NB4 (cell line): ENCODE measurements around the gene RGS1.

Experiments
- MYC ChIP-seq: IDR thresholded peaks from 2 replicates; pipeline ENCODE4 v1.6.1; 2011; ENCODE audit warnings: low read depth, low read length
- POLR2A ChIP-seq: IDR thresholded peaks from 2 replicates; pipeline ENCODE4 v1.6.1; 2011; ENCODE audit warnings: mild to moderate bottlenecking; ENCODE audit not compliant: insufficient read length; ENCODE audit errors: extremely low read depth
- TF ChIP-seq, protein P1 (sequence below): IDR thresholded peaks from one replicate; pipeline ENCODE4 v1.5.1; 2012; ENCODE audit warnings: low read depth, low read length

DNA sequence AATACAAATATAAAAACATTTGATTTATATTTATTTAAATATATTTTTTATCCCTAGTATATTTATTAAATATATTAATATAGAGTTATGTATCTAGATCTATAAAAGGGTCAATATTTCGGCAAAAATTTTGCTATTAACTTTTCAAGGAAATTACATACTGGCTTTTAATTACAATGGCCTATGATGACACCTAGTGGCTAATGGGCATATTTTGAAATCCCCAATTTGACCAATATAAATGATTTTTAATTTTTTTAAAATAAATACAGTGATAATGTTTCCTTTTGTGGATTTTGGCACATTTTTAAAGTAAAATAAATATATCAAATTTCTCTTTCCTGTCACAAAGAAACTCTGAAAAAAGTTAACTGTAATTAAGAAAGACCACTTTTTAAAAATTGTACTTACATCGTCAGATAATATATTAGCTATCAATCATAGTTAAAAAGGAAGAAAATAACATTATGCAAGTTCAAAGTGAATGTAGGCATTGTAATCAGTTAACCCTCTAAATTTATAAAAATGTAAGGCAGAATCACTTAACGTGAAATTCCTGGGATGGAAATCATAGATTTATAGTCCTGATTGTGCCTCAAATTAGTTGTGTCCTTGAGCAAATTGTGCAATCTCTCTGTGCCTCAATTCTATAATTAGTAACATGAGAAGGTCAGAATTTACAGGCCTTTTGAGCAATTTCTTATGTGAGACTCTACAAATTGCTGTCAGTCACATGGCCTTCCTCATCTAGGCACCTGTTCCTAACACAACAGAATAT lies 34.7 kb downstream of the RGS1 start:
- TF ChIP-seq, protein P1, sequence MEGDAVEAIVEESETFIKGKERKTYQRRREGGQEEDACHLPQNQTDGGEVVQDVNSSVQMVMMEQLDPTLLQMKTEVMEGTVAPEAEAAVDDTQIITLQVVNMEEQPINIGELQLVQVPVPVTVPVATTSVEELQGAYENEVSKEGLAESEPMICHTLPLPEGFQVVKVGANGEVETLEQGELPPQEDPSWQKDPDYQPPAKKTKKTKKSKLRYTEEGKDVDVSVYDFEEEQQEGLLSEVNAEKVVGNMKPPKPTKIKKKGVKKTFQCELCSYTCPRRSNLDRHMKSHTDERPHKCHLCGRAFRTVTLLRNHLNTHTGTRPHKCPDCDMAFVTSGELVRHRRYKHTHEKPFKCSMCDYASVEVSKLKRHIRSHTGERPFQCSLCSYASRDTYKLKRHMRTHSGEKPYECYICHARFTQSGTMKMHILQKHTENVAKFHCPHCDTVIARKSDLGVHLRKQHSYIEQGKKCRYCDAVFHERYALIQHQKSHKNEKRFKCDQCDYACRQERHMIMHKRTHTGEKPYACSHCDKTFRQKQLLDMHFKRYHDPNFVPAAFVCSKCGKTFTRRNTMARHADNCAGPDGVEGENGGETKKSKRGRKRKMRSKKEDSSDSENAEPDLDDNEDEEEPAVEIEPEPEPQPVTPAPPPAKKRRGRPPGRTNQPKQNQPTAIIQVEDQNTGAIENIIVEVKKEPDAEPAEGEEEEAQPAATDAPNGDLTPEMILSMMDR, result peak; percentile 14
- TF ChIP-seq MYC, result no peak
- TF ChIP-seq POLR2A, result no peak
